GM23248 (cell line): ENCODE results near the gene CTXN3. TPM values are rescaled to one million over a fixed set of nuclear protein-coding genes. Genes with fewer than 3 reads are reported as not detected.

ENCODE experiments used
- DNase-seq: peaks from one replicate; pipeline ENCODE4 v3.0.0-alpha.2; 2015
- H2AFZ ChIP-seq: fragments of 200-600 bp; sonication (generic); 2 replicates; pipeline ENCODE4 v1.6.1; 2016; ENCODE audit warnings: antibody characterized with exemption
- H3F3A ChIP-seq: fragments of 200-600 bp; sonication (generic); 2 replicates; pipeline ENCODE4 v1.6.1; 2016; ENCODE audit warnings: mild to moderate bottlenecking, antibody characterized with exemption, mixed run types; ENCODE audit not compliant: insufficient read depth
- H3K27ac ChIP-seq: fragments of 200-600 bp; sonication (generic); 2 replicates; pipeline ENCODE4 v1.5.1; 2016; ENCODE audit warnings: mild to moderate bottlenecking
- H3K27me3 ChIP-seq: fragments of 200-600 bp; sonication (generic); replicated peaks from 2 replicates; pipeline ENCODE4 v1.6.1; 2016; ENCODE audit warnings: mild to moderate bottlenecking; ENCODE audit not compliant: insufficient read depth
- H3K36me3 ChIP-seq: fragments of 200-600 bp; sonication (generic); 2 replicates; pipeline ENCODE4 v1.6.1; 2016; ENCODE audit warnings: low read depth, mild to moderate bottlenecking
- H3K4me1 ChIP-seq: fragments of 200-600 bp; sonication (generic); 2 replicates; pipeline ENCODE4 v1.6.1; 2016; ENCODE audit warnings: mild to moderate bottlenecking; ENCODE audit not compliant: insufficient read depth
- H3K4me2 ChIP-seq: fragments of 200-600 bp; sonication (generic); one replicate; pipeline ENCODE4 v1.6.1; 2016; ENCODE audit warnings: mild to moderate bottlenecking; ENCODE audit not compliant: unreplicated experiment
- H3K4me3 ChIP-seq: fragments of 200-600 bp; sonication (generic); 2 replicates; pipeline ENCODE4 v1.5.1; 2016; ENCODE audit warnings: mild to moderate bottlenecking
- H3K79me2 ChIP-seq: fragments of 200-600 bp; sonication (generic); 2 replicates; pipeline ENCODE4 v1.6.1; 2016; ENCODE audit warnings: mild to moderate bottlenecking; ENCODE audit not compliant: insufficient read depth
- H3K9ac ChIP-seq: fragments of 200-600 bp; sonication (generic); 2 replicates; pipeline ENCODE4 v1.6.1; 2016; ENCODE audit warnings: mild to moderate bottlenecking
- H3K9me2 ChIP-seq: fragments of 200-600 bp; sonication (generic); 2 replicates; pipeline ENCODE4 v1.6.1; 2016; ENCODE audit warnings: mixed run types, mild to moderate bottlenecking, moderate library complexity; ENCODE audit not compliant: insufficient read depth
- H3K9me3 ChIP-seq: fragments of 200-600 bp; sonication (generic); one replicate; pipeline ENCODE4 v1.6.1; 2017; ENCODE audit warnings: low read depth
- H4K20me1 ChIP-seq: fragments of 200-600 bp; sonication (generic); 2 replicates; pipeline ENCODE4 v1.6.0; 2016; ENCODE audit not compliant: insufficient read depth
- EZH2 ChIP-seq: fragments of 200-600 bp; sonication (generic); IDR thresholded peaks from 2 replicates; pipeline ENCODE4 v1.6.1; 2018; ENCODE audit warnings: antibody characterized with exemption, mild to moderate bottlenecking; ENCODE audit not compliant: insufficient read depth, poor library complexity, severe bottlenecking
- EZH2phosphoT487 ChIP-seq: fragments of 200-600 bp; sonication (generic); IDR thresholded peaks from 2 replicates; pipeline ENCODE4 v1.6.1; 2018; ENCODE audit warnings: antibody characterized with exemption, moderate library complexity, mild to moderate bottlenecking, low read depth; ENCODE audit not compliant: insufficient read depth
- WGBS, 2 experiments: methylation state at CpG; one replicate each; pipeline ENCODE4 v1.1.6; 2015 to 2017; ENCODE audit warnings: low lambda C conversion rate in 2 of 2, low coverage in 1 of 2; ENCODE audit errors: missing lambda C conversion rate in 2 of 2; 5-methylcytosine and 5-hydroxymethylcytosine counted together
- in situ Hi-C: fragments of 300-500 bp; cut with MboI; formaldehyde crosslinking; loops from 2 replicates; pipeline ENCODE4 v1.15.0; 2020
- polyA plus RNA-seq: library from polyadenylated mRNA; unstranded; fragments of >200 nt; fragmentation: Nextera tagmentation; extraction: Ambion mirVana; gene quantifications from 2 replicates; pipeline ENCODE4 v1.2.1, GENCODE V29; 2016
- total RNA-seq: library from RNA; depleted of rRNA; stranded (reverse); fragments of >200 nt; shearing (Covaris generic); gene quantifications from 2 replicates; pipeline ENCODE4 v1.2.3, GENCODE V29; 2014

Gene CTXN3
- total and polyA plus RNA-seq, 2 experiments from 2014 or later, result not detected

DNA sequence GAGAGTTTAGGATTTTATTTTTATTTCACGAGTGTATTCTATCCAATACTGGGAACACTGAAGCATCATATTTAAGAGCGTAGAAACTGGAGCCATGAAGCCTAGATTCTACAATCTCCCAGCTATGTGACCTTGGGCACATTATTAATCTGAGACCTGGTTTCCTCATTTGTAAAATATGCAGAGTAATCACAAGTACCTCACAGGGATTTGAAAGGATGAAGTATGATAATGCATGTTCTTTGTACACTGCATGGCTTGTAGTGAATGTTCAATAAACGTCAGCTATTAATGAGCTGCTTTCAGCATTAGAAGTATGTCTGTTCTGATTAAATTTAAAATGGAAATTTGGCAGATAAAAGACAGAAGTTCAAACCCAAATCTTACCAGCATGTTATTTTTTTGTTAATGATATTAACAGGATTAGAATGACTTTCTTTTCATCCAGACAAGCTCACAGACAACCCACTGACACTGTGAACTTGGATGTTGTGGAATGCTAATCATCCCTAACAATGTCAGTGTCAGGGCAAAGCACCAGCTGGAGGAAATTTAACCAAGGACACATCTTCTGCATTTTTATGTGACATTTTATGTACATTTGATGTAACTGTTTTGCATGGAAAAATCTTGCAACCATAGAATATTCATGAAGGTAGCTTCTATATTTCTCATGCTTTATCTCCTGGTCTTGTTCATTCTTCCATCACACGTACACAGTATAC is 27.1 kb upstream of the CTXN3 start:
- H3K9me2 ChIP-seq, result no peaks in the 10 kb centered on the region
- no peak overlapping the region for H3K4me2 ChIP-seq
- no peaks in the 10 kb centered on the region for H3K36me3 ChIP-seq
- no peak overlapping the region for H3K9ac ChIP-seq
- H3F3A ChIP-seq, result no peaks in the 10 kb centered on the region
- H3K79me2 ChIP-seq, result no peaks in the 10 kb centered on the region
- H3K27me3 ChIP-seq, result peaks cover 31% of the 10 kb centered on the region; the same call in 1 of the 2 replicates
- no peaks in the 10 kb centered on the region for H3K9me3 ChIP-seq
- no peak overlapping the region for H2AFZ ChIP-seq
- no peaks in the 10 kb centered on the region for H4K20me1 ChIP-seq
- no peak for TF ChIP-seq EZH2
- TF ChIP-seq EZH2phosphoT487, result no peak
- DNase-seq, result no peak
- H3K4me3 ChIP-seq, result no peak overlapping the region
- no peak overlapping the region for H3K27ac ChIP-seq
- in situ Hi-C loops, result no loop called here
- no peaks in the 10 kb centered on the region for H3K4me1 ChIP-seq
- WGBS, 2 experiments, result 26 to 30% methylated on average over 4 of the region's 4 CpGs

DNA sequence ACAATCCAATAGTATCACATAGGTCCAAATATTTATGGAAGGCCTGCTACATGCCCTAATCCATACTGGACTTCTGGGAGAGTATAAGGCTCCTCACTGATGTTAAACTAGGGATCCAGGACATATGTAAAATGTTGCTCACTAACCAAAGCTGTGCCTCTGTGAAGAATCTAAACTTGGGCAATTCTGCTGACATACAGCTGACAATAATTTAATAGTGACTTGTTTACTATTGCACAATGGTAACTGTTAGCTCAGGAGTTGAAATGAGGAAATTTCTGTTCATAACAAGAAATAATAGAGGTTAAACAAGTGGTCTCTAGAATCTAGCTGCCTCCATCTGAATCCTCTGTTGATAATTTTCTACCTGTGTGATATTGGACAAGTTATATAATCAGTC is 14.9 kb upstream of the CTXN3 start:
- Histone ChIP-seq H3K4me3 (no peak overlapping the region), H3K4me2 (no peak overlapping the region), H3K9ac (no peak overlapping the region), H4K20me1 (no peaks in the 10 kb centered on the region), H3K79me2 (no peaks in the 10 kb centered on the region), H2AFZ (no peak overlapping the region), H3K36me3 (no peaks in the 10 kb centered on the region), H3K4me1 (no peaks in the 10 kb centered on the region), H3K9me3 (no peaks in the 10 kb centered on the region), H3K27ac (no peak overlapping the region), H3K27me3 (peaks cover 63% of the 10 kb centered on the region), H3F3A (no peaks in the 10 kb centered on the region), H3K9me2 (no peaks in the 10 kb centered on the region)
- TF ChIP-seq EZH2 (no peak), EZH2phosphoT487 (no peak)
- DNase-seq, result no peak
- in situ Hi-C loops, result no loop called here

- Histone ChIP-seq H3K4me1 (no peaks in the 10 kb centered on the region), H3K9me3 (no peaks in the 10 kb centered on the region), H3K4me2 (no peak overlapping the region), H3K4me3 (no peak overlapping the region), H3K27me3 (peaks cover 34% of the 10 kb centered on the region), H2AFZ (no peak overlapping the region), H3K27ac (no peak overlapping the region), H3K79me2 (no peaks in the 10 kb centered on the region), H3K9me2 (no peaks in the 10 kb centered on the region), H3K36me3 (no peaks in the 10 kb centered on the region), H3K9ac (no peak overlapping the region), H3F3A (no peaks in the 10 kb centered on the region), H4K20me1 (no peaks in the 10 kb centered on the region)
- in situ Hi-C loops, result no loop called here
- TF ChIP-seq EZH2phosphoT487 (no peak), EZH2 (no peak)
- no peak for DNase-seq
- 39 to 49% methylated on average over 2 of the region's 2 CpGs for WGBS, 2 experiments
These were observed 9.1 kb upstream of the CTXN3 start for GRCh38 chr5:127639828-127640227.

GRCh38 chr5:127642949-127643348 is 5.9 kb upstream of the CTXN3 start:
- in situ Hi-C loops, result no loop called here
- WGBS, 2 experiments, result 12 to 13% methylated on average over 2 of the region's 2 CpGs
- no peak overlapping the region for H2AFZ ChIP-seq
- no peak for DNase-seq
- H3K36me3 ChIP-seq, result no peaks in the 10 kb centered on the region
- H4K20me1 ChIP-seq, result no peaks in the 10 kb centered on the region
- TF ChIP-seq EZH2 (no peak), EZH2phosphoT487 (no peak)
- H3F3A ChIP-seq, result no peaks in the 10 kb centered on the region
- H3K9ac ChIP-seq, result no peak overlapping the region
- no peaks in the 10 kb centered on the region for H3K79me2 ChIP-seq
- H3K9me2 ChIP-seq, result no peaks in the 10 kb centered on the region
- peaks cover 13% of the 10 kb centered on the region; the same call in 1 of the 2 replicates for H3K27me3 ChIP-seq
- no peak overlapping the region for H3K4me2 ChIP-seq
- H3K27ac ChIP-seq, result no peak overlapping the region
- no peaks in the 10 kb centered on the region for H3K9me3 ChIP-seq
- no peaks in the 10 kb centered on the region for H3K4me1 ChIP-seq
- no peak overlapping the region for H3K4me3 ChIP-seq
